Measurements from ENCODE around the gene KREMEN2. TPM values are rescaled to one million over a fixed set of nuclear protein-coding genes. Genes with fewer than 3 reads are reported as not detected.

The KREMEN2 gene
- total and polyA plus RNA-seq, 4 donors: not detected

GRCh38 chr16:3004319-3004718 lies 40.2 kb downstream of the KREMEN2 start:
- peak overlapping the region in 1 of 3 donors; percentile 69 for H3K4me3 ChIP-seq (ENCODE audit: low read depth in 1 of 3, low read length in 3 of 3)
- WGBS: under 1% methylated on average over 66 of the region's 67 CpGs
- H3K36me3 ChIP-seq (ENCODE audit: control insufficient read depth in 4 of 4, insufficient read depth in 3 of 4, low read depth in 1 of 4, low read length in 3 of 4): no peaks in the 10 kb centered on the region
- H3K9me3 ChIP-seq (ENCODE audit: control insufficient read depth in 4 of 4, low read length in 3 of 4): no peaks in the 10 kb centered on the region
- H3K9ac ChIP-seq (ENCODE audit: low read depth in 1 of 2, low read length in 2 of 2): no peak overlapping the region
- no peak for TF ChIP-seq FOXA2 (IDR thresholded peaks at IDR 0.05)
- TF ChIP-seq GABPA (IDR thresholded peaks at IDR 0.05 in 1 of 2, conservative IDR thresholded peaks at IDR 0.05 in 1 of 2): no peak
- TF ChIP-seq EGR1 (IDR thresholded peaks at IDR 0.05; ENCODE audit: low read depth in 2 of 2): no peak
- TF ChIP-seq HNF4G (IDR thresholded peaks at IDR 0.05): no peak
- no peak for TF ChIP-seq TAF1 (conservative IDR thresholded peaks at IDR 0.05)
- TF ChIP-seq FOXA1 (IDR thresholded peaks at IDR 0.05): no peak
- no peak for TF ChIP-seq JUND (IDR thresholded peaks at IDR 0.05)
- TF ChIP-seq YY1 (IDR thresholded peaks at IDR 0.05): no peak
- no peak for TF ChIP-seq RXRA (IDR thresholded peaks at IDR 0.05)
- no peak for TF ChIP-seq ZBTB33 (IDR thresholded peaks at IDR 0.05)
- TF ChIP-seq RAD21 (IDR thresholded peaks at IDR 0.05): no peak
- TF ChIP-seq CTCF (IDR thresholded peaks at IDR 0.05; ENCODE audit: low read depth, low read length, missing input control): no peak
- TF ChIP-seq, protein P1, sequence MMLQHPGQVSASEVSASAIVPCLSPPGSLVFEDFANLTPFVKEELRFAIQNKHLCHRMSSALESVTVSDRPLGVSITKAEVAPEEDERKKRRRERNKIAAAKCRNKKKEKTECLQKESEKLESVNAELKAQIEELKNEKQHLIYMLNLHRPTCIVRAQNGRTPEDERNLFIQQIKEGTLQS (IDR thresholded peaks at IDR 0.05): no peak
- no peak for TF ChIP-seq NR2F2 (IDR thresholded peaks at IDR 0.05)
- no peak for TF ChIP-seq MAX (IDR thresholded peaks at IDR 0.05)
- TF ChIP-seq SP1 (IDR thresholded peaks at IDR 0.05): no peak
- TF ChIP-seq, protein P2, sequence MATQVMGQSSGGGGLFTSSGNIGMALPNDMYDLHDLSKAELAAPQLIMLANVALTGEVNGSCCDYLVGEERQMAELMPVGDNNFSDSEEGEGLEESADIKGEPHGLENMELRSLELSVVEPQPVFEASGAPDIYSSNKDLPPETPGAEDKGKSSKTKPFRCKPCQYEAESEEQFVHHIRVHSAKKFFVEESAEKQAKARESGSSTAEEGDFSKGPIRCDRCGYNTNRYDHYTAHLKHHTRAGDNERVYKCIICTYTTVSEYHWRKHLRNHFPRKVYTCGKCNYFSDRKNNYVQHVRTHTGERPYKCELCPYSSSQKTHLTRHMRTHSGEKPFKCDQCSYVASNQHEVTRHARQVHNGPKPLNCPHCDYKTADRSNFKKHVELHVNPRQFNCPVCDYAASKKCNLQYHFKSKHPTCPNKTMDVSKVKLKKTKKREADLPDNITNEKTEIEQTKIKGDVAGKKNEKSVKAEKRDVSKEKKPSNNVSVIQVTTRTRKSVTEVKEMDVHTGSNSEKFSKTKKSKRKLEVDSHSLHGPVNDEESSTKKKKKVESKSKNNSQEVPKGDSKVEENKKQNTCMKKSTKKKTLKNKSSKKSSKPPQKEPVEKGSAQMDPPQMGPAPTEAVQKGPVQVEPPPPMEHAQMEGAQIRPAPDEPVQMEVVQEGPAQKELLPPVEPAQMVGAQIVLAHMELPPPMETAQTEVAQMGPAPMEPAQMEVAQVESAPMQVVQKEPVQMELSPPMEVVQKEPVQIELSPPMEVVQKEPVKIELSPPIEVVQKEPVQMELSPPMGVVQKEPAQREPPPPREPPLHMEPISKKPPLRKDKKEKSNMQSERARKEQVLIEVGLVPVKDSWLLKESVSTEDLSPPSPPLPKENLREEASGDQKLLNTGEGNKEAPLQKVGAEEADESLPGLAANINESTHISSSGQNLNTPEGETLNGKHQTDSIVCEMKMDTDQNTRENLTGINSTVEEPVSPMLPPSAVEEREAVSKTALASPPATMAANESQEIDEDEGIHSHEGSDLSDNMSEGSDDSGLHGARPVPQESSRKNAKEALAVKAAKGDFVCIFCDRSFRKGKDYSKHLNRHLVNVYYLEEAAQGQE (IDR thresholded peaks at IDR 0.05): no peak
- no peak for TF ChIP-seq HNF4A (conservative IDR thresholded peaks at IDR 0.05)
- peaks cover 15 to 31% (median 25%) of the 10 kb centered on the region in 4 donors for H3K4me1 ChIP-seq (ENCODE audit: control insufficient read depth in 4 of 4, insufficient read depth in 4 of 4, low read length in 3 of 4)
- H3K27ac ChIP-seq (ENCODE audit: low read depth in 1 of 2, low read length in 2 of 2): no peak overlapping the region
- no peaks in the 10 kb centered on the region for H3K27me3 ChIP-seq (ENCODE audit: control insufficient read depth in 4 of 4, insufficient read depth in 4 of 4, low read length in 3 of 4)
- no peak for DNase-seq (ENCODE audit: low spot score)
